NCI-H1048 (cell line): ENCODE results near the gene DPYSL4.
A peak's percentile ranks its signal among the peaks of the same experiment; 100 is the strongest.
"Not testable (repeated sequence)": the region's sequence is repeated elsewhere in the genome, so short reads cannot be mapped to it uniquely, and the experiment has no call there.

ENCODE experiments used
- DNase-seq: peaks from one replicate; lab custom pipeline; 2025; lab: John Stamatoyannopoulos, UW

DPYSL4 gene

DNA sequence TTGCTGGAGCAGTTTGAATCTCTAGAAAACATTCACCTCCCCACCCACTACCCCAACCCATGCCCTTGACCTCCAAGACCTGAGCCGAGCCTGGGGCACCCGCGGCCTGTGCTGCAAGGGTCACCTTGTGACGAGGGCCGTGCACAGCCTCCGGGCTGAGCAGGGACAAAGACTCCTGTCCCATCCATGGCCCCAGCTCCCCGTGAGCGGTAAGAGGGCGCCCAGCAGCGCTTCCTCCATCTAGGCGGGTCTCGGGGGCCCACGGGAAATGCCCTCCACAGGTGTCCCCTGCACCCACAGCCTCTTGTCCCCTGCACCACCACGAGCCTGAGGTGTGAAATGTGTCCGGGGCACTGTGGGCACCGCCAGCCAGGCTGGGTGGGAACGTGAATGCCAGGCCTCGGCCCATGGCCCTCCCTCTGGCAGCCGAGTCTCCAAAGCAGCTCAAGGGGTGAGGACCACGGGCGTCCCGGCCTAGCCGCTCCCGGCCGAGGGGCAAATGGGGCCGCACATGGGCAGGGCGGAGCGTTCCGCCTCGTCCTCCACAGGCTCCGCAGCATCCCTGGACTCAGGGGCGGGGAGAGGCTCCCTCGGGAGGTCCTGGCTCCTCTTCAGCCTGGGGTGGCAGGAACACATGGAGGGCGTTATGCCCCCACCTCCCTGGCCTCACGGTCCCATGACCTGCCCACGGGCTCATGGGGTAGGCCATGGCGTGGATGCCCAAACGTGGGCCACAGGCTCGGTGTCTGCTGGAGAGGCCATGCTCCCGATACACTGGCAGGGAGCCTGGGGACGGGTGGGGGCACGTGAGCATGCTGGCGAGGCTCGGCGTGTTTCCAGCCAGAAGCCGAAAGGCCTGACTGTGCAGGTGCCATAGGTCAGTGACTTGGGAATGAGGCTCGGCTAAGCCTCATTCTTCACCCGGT is 21.1 kb downstream of the DPYSL4 start:
- DNase-seq: no peak

- DNase-seq: no peak
These were observed 21.8 kb downstream of the DPYSL4 start for GRCh38 chr10:132208462-132209050.

DNA sequence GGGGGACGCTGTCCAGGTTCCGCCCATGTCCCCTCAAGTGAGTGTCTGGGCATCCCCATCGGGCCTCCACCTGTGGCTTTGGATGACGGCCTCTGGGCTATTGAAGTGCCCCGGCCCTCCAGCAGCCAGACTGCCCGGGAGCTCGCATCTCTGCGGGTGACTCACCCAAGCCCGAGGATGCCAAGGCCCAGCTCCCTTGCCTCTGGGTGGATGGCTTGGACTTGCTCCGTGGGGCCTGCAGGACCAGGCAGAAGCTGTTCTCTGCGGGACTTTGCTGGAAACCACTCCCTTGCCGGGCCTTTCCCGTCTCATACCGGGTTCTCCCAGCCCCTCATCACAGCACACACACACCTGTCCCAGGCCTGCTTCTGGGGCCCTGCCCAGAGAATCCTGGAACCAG is 22.4 kb downstream of the DPYSL4 start:
- no peak for DNase-seq

DNA sequence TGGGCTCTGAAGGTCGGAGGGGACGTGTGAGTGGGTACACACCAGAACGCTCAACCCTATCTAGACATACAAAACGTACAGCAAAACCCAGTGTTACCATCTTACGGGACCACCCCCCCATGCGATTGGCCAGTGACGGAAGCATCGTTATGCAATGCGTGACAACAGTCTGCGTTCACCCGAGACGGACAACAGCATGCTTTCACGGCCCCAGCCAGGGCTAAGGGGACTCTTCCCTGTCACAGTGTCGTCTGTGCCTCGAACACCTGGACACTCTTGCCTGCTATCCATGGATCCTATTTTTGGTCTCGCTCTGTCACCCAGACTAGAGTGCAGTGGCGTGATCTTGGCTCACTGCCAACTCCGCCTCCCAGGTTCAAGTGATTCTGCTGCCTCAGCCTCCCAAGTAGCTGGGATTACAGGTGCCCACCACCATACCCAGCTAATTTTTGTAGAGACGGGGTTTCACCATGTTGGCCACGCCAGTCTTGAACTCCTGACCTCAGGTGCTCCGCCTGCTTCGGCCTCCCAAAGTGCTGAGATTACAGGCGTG is 23.3 kb downstream of the DPYSL4 start:
- DNase-seq: no peak

GRCh38 chr10:132210766-132211165 is 24.0 kb downstream of the DPYSL4 start:
- no peak for DNase-seq

DNA sequence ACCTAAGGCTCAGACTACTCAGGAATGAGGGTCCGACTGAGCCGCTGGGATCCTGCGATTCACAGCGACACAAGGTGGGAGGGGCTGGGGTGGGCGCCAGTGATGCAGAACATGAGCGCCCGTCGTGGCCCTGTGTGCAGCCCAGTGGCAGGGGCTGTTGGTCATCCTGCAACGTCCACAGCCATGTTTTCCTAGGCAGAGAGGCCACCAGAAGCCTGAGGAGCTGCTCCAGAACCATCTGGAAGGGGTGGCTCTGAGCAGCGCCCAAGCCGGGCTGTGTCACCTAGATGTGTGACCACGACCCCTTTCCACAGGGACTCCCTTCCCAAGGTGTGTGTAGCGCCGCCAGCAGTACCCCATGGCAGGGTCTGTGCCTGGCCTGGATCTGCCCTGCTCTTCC is 24.5 kb downstream of the DPYSL4 start:
- DNase-seq: no peak

- DNase-seq: no peak
These were observed 26.1 kb downstream of the DPYSL4 start for GRCh38 chr10:132212816-132213215.

DNA sequence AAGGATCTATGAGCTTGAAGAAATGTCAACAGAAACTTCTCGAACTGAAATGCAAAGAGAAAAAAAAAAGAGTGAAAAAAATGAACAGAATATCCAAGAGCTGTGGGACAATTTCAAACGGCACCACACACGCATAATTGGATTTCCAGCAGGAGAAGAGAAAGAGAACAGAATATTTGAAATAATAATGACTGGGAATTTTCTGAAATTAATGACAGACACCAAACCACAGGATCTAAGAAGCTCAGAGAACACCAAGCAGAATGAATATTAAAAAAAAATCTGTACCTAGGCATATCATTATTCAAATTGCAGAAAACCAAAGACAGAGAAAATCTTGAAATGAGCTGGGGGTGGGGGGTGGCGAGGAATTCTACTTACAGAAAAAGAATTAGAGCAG is 27.2 kb downstream of the DPYSL4 start:
- DNase-seq: no peak

DNA sequence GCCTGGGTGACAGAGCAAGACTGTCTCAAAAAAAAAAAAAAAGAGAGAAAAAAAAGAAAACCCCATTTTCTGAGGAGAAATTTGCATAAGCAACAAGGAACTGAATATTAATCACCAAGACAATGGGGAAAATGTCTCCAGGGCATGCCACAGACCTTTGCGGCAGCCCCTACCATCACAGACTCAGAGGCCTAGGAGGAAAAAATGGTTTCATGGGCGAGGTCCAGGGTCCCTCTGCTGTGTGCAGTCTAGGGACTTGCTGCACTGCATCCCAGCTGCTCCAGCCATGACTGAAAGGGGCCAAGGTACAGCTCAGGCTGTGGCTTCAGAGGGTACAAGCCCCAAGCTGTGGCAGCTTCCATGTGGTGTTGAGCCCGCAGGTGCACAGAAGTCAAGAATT is 29.7 kb downstream of the DPYSL4 start:
- not testable (repeated sequence) for DNase-seq

- no peak for DNase-seq
These were observed 32.7 kb downstream of the DPYSL4 start for GRCh38 chr10:132219486-132219885.

DNA sequence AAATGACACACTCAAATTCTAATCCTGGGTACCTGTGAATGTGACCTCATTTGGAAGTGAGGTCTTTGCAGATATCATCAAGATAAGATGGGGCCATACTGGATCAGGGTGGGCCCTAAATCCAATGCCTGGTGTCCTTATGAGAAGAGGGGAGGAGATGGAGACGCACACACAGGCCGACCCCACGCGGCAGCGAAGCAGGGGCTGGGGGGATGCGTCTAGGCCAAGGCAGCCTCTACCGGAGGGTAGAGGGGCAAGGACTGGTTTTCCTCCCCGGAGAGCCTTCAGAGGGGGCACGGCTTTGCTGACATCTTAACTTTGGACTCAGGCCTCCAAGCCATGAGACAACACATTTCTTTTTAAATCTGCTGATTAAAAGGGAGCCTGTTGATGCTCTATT is 33.3 kb downstream of the DPYSL4 start:
- no peak for DNase-seq

DNA sequence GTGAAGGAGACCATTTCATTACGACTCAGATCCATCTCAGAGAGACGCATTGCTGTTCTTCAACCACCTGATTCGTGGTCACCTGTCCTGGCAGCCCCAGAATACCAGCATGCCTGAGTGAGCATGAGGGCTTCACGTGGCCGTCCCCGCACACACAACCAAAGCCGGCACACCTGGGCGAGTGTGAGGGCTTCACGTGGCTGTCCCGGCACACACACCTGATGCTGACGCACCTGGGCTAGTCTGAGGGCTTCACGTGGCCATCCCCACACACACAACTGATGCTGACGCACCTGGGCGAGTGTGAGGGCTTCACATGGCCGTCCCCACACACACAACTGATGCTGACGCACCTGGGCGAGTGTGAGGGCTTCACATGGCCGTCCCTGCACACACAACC is 34.2 kb downstream of the DPYSL4 start:
- DNase-seq: not testable (repeated sequence)

- no peak for DNase-seq
These were observed 36.0 kb downstream of the DPYSL4 start for GRCh38 chr10:132222726-132223125.

- DNase-seq: peak; percentile 23
These were observed 36.4 kb downstream of the DPYSL4 start for GRCh38 chr10:132223156-132223590.

DNA sequence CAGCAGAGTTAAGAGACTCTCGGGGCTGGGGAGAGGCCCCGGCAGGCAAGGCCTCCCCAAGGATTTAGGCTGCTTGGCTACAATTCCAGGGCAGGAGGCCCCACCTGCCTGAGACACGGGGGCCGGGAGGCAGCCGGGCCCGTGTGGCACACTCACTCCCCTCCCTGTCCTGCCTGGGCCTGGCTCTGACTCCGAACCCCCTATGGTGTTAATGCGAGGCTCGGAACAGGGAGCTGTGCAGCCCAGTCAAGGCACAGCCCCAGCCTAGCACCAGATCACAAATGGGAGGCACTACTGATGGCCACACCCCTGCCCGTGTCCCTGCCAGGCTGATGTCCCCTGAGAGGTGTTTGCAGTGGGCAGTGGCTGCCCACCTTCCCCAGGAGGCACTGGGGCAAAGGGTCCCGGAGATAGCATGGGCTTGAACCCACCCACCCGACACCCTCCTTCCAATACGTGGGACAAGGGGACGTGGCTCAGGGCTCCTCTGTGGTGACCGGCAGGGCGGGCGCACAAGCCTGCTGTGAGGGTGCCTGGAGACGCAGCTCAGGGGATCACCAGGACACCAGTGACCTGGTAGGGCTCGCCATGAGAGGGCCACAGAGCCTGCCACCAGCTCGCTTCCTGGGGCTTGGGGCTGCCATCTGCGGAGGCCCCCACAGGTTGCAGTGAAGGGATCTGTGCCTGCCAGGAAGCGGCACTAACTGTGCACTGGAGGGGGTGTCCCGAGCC is 37.0 kb downstream of the DPYSL4 start:
- DNase-seq: no peak

- DNase-seq: no peak
These were observed 37.8 kb downstream of the DPYSL4 start for GRCh38 chr10:132224343-132225072.

GRCh38 chr10:132225073-132225848 is 38.5 kb downstream of the DPYSL4 start:
- no peak for DNase-seq

DNA sequence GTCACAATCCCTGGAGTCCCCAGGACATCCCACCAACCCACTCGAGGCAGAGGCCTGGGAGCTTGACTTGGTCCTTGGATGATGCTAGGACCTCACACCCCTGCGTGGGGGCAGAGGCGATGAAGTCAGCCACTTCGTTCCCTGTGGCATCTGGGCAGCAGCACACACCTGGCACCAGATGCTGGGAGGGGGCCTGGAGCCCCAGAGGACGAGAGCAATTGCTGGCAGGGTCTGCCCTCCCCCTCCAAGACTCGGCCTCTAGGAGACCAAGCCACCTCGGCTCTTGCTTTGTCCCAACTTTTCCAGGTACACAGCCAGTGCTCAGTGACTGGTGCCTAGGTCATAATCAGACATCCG is 39.1 kb downstream of the DPYSL4 start:
- no peak for DNase-seq

DNA sequence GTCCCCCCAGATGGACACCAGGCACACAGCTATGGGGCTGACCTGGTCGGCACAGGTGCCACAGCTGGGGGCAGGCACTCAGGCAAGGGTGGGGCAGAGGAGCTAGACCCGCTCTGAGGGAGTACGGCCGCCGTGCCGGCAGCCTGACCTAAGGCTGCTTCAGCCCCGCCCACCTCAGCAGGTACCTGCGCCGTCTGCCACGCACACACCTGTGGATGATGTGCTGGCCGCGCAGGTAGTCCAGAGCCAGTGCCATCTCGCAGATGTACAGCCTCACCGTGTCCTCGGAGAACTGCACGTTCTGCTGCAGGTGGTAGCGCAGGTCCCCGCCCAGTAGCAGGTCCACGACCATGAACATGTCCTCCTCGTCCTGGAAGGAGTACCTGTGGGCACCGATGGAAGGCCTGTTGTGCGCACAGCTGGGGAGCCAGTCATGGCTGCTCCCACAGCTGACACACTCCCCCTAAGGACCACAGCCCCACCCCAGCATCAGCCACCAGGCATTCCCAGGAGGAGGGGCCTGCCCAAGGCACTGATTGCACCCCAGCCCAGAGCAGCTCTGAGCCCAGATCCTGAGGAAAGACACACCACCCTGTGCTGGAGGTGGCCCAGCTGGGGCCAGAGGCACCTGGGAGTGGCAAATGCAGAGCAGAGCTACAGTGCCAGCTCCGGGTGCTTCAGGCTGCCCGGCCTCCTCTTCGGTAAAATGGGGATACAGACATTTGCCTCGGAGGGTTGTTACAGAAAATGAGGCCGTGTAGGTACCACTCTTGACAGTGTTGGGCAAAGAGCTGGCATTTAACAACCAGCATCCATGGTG is 40.0 kb downstream of the DPYSL4 start:
- no peak for DNase-seq

DNA sequence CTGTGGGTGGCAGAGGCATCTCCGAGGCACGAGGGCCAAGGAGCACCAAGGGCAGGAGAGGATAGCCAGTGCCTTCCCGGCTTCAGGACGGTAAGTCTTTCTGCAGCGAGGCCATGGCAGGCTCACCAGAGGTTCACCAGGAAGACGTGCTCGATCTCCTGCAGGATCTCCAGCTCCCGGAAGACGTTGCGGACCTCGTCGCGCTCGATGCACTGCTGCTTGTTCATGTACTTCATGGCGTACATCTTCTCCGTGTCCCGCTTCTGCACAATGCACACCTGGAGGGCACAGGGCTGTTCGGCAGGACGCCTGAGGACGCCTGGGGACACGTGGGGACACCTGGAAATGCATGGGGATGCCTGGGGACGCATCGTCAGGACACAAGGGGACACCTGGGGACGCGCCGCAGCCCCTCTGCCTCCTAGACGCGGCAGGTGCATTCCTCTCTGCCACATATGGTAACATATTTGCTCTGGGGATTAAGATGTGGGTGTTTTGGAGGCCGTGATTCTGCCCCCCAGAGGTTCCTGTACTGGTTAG is 41.2 kb downstream of the DPYSL4 start:
- no peak for DNase-seq
